ENCODE data around the gene TP53I11.

The TP53I11 gene

GRCh38 chr11:44978274-44978960 is 27.7 kb upstream of the TP53I11 start:
- peak in 1 of 5 experiments; percentile 57 for DNase-seq

GRCh38 chr11:44977493-44977984 is 26.9 kb upstream of the TP53I11 start:
- peak in 1 of 5 experiments; percentile 68 for DNase-seq

DNA sequence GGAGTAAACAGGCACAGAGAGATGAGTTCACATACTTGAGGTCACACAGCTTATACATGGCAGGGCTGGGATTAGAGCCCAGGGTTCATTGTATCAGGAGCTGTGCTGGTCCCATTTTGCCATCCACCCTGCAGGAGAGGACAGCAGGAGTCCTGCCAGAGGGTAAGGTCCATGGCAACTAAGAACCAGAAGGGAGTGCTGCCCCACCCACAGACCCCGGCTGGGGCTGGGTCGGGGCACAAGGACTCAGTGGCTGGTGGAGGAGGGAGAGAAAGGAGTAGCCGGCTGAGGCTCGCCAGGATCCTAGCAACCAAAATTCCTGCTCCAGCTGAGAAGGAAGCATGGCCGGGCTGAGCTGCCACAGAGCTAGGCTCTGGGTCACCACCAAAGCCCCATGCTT is 25.9 kb upstream of the TP53I11 start:
- DNase-seq = no peak

- no peak for DNase-seq
These were observed 23.8 kb upstream of the TP53I11 start for GRCh38 chr11:44974402-44975000.

- DNase-seq = peak in 1 of 5 experiments; percentile 12
These were observed 23.1 kb upstream of the TP53I11 start for GRCh38 chr11:44973632-44974401.

GRCh38 chr11:44972746-44973435 is 22.2 kb upstream of the TP53I11 start:
- no peak for DNase-seq

- no peak for DNase-seq
These were observed 20.5 kb upstream of the TP53I11 start for GRCh38 chr11:44971185-44971584.

- DNase-seq = no peak
These were observed 19.6 kb upstream of the TP53I11 start for GRCh38 chr11:44970293-44970692.

DNA sequence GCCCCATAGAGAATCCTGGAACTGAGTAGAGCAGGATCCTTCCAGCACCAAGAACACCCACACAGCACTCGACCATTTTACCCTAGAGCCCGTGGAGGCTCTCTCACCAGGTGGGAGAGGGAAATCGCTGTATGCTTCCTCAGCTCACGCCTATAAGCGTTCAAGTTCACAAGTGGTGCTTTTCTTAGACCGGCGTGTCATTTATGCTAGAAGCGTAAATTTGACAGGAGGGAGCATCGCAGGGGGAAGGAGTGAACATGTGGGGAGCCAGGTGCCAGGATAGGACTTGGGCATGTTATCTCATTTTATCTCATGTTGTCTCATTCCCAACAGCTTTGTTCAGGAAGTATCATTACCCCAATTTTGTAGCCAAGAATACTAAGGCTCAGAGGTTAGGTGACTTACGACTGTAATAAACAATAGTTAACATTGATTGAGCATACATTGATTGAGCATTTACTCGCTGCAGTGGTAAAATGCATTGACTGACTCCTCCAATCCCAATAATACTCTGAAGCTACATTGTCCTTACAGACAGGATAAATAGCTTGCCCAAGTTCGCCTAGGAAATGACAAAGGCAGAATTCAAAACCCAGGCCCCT is 19.1 kb upstream of the TP53I11 start:
- DNase-seq = no peak

DNA sequence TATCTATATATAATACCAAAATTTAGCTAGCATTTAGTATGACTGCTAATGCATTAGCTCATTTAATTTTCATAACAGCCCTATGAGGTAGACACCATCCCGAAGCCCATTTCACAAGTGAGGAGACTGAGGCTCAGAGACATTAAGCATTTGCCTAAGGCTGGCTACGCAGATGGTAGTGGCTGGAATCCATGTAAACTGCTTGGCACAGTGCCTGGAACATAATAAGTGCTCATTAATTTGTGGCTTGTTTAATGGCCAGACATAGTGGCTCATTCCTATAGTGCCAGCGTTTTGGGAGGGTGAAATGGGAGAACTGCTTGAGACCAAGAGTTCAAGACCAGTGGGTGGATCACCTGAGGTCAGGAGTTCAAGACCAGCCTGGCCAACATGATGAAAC is 17.8 kb upstream of the TP53I11 start:
- no peak for DNase-seq

DNA sequence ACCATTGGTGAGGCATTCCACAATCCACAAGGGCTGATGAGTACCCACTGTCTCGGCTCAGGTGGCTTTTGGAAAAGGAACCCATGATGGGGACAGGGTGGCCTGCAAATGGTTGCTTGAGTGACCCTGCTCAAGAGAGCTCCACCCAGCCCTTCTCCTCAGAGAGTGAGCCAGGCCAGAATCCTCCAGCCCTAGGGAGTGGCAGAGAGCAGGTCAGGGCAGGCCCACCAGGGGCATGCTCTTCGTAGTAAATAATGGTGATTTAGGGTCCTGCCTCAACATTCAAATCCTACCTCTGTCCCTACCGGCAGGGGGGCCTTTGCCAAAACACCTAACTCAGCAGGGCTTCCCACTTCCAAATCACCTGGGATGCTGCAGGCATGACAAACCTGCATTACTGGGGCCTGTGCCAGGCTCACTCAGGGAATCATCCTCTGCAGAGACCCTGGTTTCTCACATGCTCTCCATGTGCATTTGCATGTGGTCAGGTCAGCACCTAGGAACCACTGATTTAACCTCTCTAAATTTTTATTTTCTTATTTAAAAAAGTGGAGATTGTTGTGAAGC is 17.3 kb upstream of the TP53I11 start:
- no peak for DNase-seq

- DNase-seq = no peak
These were observed 16.0 kb upstream of the TP53I11 start for GRCh38 chr11:44966694-44967093.

DNA sequence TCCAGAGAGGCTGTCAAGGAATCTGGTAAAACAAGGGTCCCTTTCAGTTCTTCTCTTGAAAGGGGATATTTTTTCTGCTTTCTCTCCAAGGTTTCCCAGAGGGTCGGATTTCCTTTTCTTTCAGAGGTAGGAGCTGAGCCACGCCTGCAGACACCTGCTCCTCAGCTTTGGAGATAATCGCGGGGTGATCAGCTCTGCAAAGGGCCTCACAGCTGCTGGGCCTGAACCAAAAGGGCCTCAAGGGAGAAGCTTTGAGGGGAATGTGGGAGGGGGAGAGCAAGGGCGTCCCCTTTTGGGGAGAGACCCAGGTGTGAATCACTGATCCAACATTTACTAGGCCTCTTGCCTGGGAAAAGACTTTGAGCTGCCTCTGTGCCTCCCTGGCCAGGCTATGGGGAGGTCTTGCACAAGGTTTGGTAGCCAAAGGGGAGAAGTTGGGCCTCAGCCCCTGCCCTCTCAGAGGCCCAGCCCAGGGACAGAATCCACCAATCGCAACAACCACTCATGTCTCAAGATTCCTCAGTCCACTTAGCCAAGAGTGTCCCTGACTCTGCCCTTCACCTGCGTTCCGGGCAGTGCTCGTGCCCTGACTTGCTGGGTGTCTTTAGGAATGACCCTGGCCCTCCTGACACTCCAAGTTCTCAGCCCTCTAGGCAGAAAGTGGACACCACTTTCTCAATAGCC is 14.0 kb upstream of the TP53I11 start:
- no peak for DNase-seq

GRCh38 chr11:44963948-44964347 is 13.3 kb upstream of the TP53I11 start:
- DNase-seq = no peak

DNA sequence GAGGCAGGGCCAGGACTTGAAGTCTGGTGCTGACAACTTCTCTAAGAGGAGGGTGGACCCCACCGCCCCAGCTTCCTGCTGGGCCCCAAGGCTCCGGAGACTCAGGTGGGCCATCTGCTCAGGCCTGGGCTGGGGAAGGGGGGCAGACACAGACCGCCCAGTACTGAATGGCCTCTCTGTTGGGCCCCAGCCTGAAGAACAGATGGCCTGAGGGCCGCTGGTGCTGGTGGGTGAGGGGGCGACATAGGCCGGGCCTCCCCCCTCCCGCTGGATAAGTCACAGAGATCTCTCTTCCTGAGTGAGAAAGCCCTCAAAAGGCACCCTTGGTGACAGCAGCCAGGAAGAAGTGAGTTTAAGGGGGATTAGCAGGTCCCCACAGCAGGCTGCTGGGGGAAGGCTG is 12.5 kb upstream of the TP53I11 start:
- no peak for DNase-seq

GRCh38 chr11:44962464-44962863 is 11.8 kb upstream of the TP53I11 start:
- DNase-seq = no peak

DNA sequence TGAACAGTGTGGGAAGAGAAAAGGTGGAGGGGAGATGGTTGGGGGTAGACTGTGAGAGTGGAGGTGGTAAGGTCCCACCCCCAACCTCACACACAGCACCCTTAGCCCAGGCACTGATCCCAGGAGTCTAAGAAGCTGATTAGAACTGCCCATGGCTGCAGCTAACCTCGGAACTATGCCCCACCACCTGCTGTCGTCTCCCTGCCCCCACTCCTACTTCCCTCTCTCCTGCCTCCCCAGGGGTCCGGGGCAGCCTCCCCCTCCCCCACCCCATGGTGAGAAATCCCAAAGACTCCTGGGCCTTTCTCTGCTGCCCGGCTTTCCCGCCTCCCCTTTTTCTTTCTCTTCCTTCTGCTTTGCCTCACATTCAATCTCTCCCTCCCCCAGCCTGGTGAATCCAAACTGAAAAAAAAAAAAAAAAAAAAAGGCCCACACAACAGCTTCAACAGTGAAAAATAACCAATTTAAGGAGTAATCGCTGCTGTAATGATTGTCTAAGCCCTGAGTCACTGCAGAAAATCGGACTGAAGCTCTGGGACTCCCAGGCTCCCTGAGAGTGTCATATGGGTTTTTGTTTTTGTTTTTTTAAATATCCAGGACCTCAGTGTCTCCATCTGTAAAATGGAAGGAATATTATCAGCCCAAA is 9.6 kb upstream of the TP53I11 start:
- DNase-seq = no peak

- no peak for DNase-seq
These were observed 8.4 kb upstream of the TP53I11 start for GRCh38 chr11:44959064-44959463.

DNA sequence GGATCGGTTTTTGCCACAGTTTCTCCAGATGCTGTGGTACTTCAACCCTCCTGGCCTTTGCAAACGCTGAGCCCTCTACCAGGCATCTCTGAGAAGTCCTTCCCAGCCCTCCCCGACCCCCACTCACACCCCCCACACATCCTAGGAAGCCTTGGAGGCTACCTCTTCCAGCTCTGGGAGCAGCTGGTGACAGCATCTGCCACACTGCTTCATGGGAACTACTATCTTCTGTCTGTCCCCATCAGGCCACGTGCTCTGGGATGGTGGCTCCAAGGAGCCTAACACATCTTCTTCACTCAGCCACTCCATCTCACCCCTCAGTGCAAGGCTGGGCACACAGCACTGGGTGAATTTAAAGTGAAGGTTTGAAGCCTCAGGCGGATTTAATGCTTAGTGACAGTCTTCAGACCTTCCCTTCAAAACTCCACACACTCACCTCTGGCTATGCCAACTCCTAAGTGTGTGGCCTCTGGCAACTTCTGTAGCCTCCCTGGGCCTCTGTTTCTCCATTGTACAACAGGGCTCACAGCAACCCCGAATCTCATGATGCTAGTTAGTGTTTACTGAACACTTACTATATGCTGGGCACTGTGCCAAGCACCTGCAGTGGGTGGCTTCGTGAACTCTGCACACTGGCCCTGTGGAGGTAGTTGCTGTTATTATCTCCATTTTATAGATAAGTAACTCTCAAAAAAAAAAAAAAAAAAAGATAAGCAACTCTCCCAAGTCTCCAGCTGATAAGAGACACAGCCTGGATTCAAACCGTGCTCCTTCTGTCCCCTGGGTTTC is 7.3 kb upstream of the TP53I11 start:
- DNase-seq = no peak

GRCh38 chr11:44957040-44957515 is 6.4 kb upstream of the TP53I11 start:
- no peak for DNase-seq

All from T-helper 2 cell (primary cell).